DMS53 treated with DMSO at 0.1 percent for 48 hours (cell line): ENCODE data around the gene SELENON.

Experiments used
- DNase-seq: peaks from one replicate; lab custom pipeline; 2025; ENCODE audit not compliant: unreplicated experiment; lab: John Stamatoyannopoulos, UW

Gene SELENON

GRCh38 chr1:25861316-25862286 lies 61.6 kb downstream of the SELENON start:
- no peak for DNase-seq

DNA sequence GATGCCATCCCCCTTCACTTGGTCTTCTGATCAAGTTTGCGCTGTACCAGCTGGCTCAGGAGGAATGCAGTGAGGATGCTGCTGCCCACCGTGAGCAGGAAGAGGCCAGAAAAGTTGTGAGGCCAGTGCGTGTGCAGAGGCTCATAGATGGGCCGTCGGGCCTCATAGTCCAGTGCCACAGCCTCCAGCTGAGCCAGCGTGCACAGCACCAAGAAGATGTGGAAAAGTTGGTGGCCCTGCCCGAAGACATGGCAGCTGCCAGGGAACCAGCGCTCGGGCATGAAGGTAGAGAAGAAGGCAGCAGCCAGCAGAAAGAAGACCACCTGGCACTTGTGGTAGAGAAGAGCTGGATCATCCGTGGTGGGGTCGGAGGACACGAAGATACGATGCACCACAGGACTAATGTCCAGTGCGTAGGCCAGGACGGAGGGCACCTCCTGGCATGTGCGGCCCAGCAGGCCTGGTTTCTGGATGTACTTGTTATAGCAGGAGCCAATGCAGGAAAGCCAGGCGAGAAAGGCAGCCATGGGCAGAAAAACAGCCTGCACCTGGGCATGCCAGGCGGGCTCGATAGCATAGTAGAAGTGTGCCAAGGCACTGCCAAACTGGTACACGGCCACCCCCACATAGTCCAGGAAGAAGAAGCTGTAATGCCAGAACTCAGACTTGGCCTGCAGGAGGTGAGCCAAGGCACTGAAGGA lies 62.9 kb downstream of the SELENON start:
- no peak for DNase-seq

DNA sequence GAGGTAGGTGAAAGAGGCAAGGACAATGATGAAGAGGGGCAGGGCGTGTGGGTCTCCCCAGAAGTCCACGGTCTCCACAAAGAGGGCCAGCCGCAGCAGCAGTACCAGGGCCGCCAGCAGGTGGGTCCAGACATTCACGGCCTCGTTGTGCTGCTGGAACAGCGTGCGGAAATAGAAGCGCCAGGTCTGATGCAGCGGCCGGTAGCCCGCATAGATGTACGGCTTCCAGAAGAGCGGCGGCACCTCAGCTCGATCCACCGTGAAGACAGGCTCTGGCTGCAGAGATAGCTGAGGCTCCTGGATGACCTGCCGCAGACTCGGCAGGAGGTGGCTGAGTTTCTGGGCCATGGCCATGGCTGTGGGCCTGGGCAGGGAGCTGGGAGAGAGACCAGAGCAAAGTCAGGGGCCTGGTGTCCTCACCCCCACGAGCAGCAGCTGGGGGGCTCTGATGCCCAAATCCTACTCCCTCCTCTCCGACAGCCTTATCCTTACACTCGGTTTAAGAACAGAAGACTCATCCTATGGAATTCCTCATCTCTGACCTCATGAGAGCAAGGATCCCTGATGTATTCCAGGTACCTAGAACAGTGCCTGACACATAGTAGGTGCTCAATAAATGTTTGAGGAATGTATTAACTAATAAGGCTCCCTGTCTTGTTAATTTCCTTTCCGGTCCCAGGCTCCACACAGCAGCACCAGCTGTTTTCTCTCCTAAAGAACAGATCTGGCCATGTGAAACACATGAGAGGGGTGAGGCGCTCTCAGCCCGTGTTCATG lies 63.7 kb downstream of the SELENON start:
- DNase-seq, result no peak

GRCh38 chr1:25864434-25864833 lies 64.4 kb downstream of the SELENON start:
- no peak for DNase-seq

DNA sequence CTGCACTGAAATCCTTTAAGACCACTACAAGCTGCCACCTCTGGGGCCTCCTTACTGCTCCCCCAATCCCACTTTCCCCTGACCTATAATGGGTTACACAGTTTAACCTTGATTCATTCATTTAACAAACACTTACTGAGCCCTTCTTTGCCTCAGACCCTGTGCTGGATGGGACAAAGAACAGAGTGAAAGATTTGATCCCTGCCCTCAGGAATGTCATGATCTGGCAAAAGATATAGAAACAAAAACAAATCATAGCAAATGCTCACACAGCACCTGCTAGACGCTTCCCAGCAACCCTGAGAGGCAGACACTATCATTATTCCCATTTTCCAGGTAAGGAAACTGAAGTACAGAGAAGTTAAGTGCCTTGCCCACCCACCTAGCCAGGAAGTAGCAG lies 66.3 kb downstream of the SELENON start:
- DNase-seq, result no peak

DNA sequence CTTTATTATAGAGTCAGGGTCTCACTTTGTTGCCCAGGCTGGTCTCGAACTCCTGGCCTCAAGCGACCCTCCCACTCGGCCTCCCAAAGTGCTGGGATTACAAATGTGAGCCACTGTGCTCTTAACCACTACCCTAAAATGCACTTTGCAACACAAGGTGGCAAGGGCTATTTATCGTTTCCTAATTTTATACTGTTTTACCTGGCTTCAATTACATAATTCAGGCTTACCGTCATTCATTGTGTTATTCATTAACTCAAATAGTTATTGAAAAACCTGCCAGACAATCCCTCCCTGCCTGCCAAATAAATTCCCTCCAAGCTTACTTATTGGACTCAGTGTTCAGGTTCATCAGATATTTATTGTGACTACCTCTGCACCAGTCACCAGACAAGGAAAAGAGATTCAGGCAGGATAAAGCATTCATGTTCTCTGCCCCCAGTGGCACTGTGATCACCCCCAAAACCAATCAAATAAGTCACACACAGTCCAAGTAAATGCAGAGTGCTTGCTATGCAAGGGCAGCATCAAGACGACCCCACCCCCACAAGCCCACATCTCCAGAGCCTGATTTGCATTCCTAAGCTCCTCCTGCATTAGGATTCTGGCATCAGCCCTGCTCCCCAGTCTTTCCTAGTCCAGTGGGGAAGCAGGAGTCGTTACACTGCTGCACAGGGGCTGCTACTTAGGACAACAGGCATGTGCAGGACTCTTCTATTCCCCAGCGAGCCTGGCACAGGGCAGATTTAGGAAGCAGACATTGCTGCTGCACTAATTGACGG lies 67.4 kb downstream of the SELENON start:
- no peak for DNase-seq
